HCT116 (cell line): ENCODE measurements around the gene TDRD7. TPM values are rescaled to one million over a fixed set of nuclear protein-coding genes. Genes with fewer than 3 reads are reported as not detected.

ENCODE experiments used
- ATAC-seq: fragments of 200-7000 bp; cut with Tn5 transposase; 2 replicates; pipeline ENCODE4 v1.9.1; 2020; ENCODE audit warnings: mild to moderate bottlenecking, moderate library complexity
- BruUV-seq: library from RNA; stranded (reverse); fragments of 400-500 nt; replicated peaks from 2 replicates; lab custom pipeline; 2021; lab: Mats Ljungman, UMichigan
- CTCF ChIA-PET: fragments of 300-600 bp; sonication (Branson Sonifier 250); formaldehyde crosslinking; loops from one replicate; lab custom pipeline; 2021; ENCODE audit warnings: antibody characterized with exemption; lab: Charles Lee
- POLR2A ChIA-PET: fragments of 300-600, 350-600 bp; sonication (Branson Sonifier 250); formaldehyde crosslinking; loops from one replicate; lab custom pipeline; 2021; ENCODE audit warnings: antibody characterized with exemption; lab: Charles Lee
- RAD21 ChIA-PET, 2 experiments: fragments of 300-600 bp; sonication (Branson Sonifier 250); formaldehyde crosslinking; loops; one replicate each; lab custom pipeline; 2023; ENCODE audit warnings: low total read pairs in 2 of 2; ENCODE audit not compliant: uncharacterized antibody in 2 of 2, unreplicated experiment in 2 of 2, low non-redundant PET in 1 of 2; lab: Charles Lee
- DNase-seq: peaks from one replicate; pipeline ENCODE4 v3.0.0-alpha.2; 2010; ENCODE audit warnings: low read depth, low spot score
- H2AFZ ChIP-seq: fragments of 200-600 bp; shearing (Covaris generic), sonication (generic); 2 replicates; pipeline ENCODE4 v1.6.1; 2017; ENCODE audit warnings: low read depth, mixed run types, mixed read lengths, antibody characterized with exemption, low read length; ENCODE audit not compliant: poor library complexity, severe bottlenecking
- H3K27ac ChIP-seq: 2 replicates; pipeline ENCODE4 v1.5.1; 2012; ENCODE audit warnings: low read depth, low read length
- H3K27me3 ChIP-seq: fragments of 200-600 bp; sonication (generic); 2 replicates; pipeline ENCODE4 v1.6.1; 2016; ENCODE audit warnings: mixed run types, low read length, mixed read lengths; ENCODE audit not compliant: insufficient read depth
- H3K36me3 ChIP-seq, 2 experiments: fragments of 200-500 bp in 1 of 2; fragments of 200-600 bp in 1 of 2; sonication (Bioruptor generic) in 1 of 2; sonication (generic) in 1 of 2; 2 replicates each; pipeline versions ENCODE4 v1.5.1 to v1.6.1; 2014 to 2016; ENCODE audit warnings: low read length in 2 of 2, inconsistent platforms in 1 of 2, mixed read lengths in 1 of 2, mixed run types in 1 of 2; ENCODE audit not compliant: insufficient read depth in 2 of 2, control insufficient read depth in 1 of 2
- H3K4me1 ChIP-seq, 2 experiments: fragments of 200-600 bp in 1 of 2; sonication (generic) in 1 of 2; 2 replicates each; pipeline versions ENCODE4 v1.5.1 to v1.6.1; 2012 to 2017; ENCODE audit warnings: low read length in 2 of 2, inconsistent platforms in 1 of 2, mild to moderate bottlenecking in 1 of 2, mixed read lengths in 1 of 2, mixed run types in 1 of 2, moderate library complexity in 1 of 2; ENCODE audit not compliant: insufficient read depth in 2 of 2, control insufficient read depth in 1 of 2
- H3K4me2 ChIP-seq: fragments of 200-600 bp; sonication (generic); 2 replicates; pipeline ENCODE4 v1.6.1; 2017; ENCODE audit warnings: mixed run types, low read length, mixed read lengths
- H3K4me3 ChIP-seq, 2 experiments: fragments of 200-600 bp in 1 of 2; sonication (generic) in 1 of 2; replicated peaks in 1 of 2; 2 replicates each; pipeline ENCODE4 v1.5.1; 2011 to 2016; ENCODE audit warnings: low read length in 2 of 2, control low read depth in 1 of 2, low read depth in 1 of 2, mild to moderate bottlenecking in 1 of 2, mixed read lengths in 1 of 2, mixed run types in 1 of 2
- H3K79me2 ChIP-seq: fragments of 200-600 bp; sonication (generic); 2 replicates; pipeline ENCODE4 v1.6.1; 2017; ENCODE audit warnings: mild to moderate bottlenecking, mixed run types, low read length, moderate library complexity, mixed read lengths; ENCODE audit not compliant: insufficient read depth
- H3K9ac ChIP-seq: fragments of 200-600 bp; sonication (generic); 2 replicates; pipeline ENCODE4 v1.6.1; 2016; ENCODE audit warnings: low read length, mixed read lengths
- H3K9me2 ChIP-seq: fragments of 200-600 bp; sonication (generic), shearing (Covaris generic); 2 replicates; pipeline ENCODE4 v1.6.1; 2017; ENCODE audit warnings: mixed run types, mild to moderate bottlenecking, moderate library complexity; ENCODE audit not compliant: insufficient read depth
- H3K9me3 ChIP-seq, 2 experiments: fragments of 200-500 bp in 1 of 2; fragments of 200-600 bp in 1 of 2; sonication (Bioruptor generic) in 1 of 2; sonication (generic) in 1 of 2; 2 replicates each; pipeline ENCODE4 v1.6.1; 2014 to 2017; ENCODE audit warnings: low read length in 2 of 2, mixed read lengths in 2 of 2, inconsistent platforms in 1 of 2, low read depth in 1 of 2, mild to moderate bottlenecking in 1 of 2, mixed run types in 1 of 2, moderate library complexity in 1 of 2; ENCODE audit not compliant: control insufficient read depth in 1 of 2, insufficient read depth in 1 of 2
- H4K20me1 ChIP-seq: fragments of 200-600 bp; sonication (generic), shearing (Covaris generic); 2 replicates; pipeline ENCODE4 v1.6.1; 2017; ENCODE audit warnings: mixed run types, mild to moderate bottlenecking, moderate library complexity; ENCODE audit not compliant: insufficient read depth
- CEBPB ChIP-seq: IDR thresholded peaks from 2 replicates; pipeline ENCODE4 v1.6.1; 2012; ENCODE audit warnings: low read depth
- FOSL1 ChIP-seq: IDR thresholded peaks from 2 replicates; pipeline ENCODE4 v1.6.1; 2012; ENCODE audit warnings: low read depth
- POLR2A ChIP-seq: IDR thresholded peaks from 2 replicates; pipeline ENCODE4 v1.7.0; 2011; ENCODE audit warnings: borderline replicate concordance; ENCODE audit not compliant: insufficient read depth, insufficient read length; ENCODE audit errors: extremely low read depth
- POLR2AphosphoS5 ChIP-seq: IDR thresholded peaks from 2 replicates; pipeline ENCODE4 v1.6.1; 2011; ENCODE audit warnings: mild to moderate bottlenecking, low read depth, low read length, moderate library complexity
- TCF7L2 ChIP-seq: IDR thresholded peaks from 2 replicates; pipeline ENCODE4 v1.7.0; 2011; ENCODE audit warnings: borderline replicate concordance, inconsistent platforms; ENCODE audit not compliant: insufficient read depth, insufficient read length; ENCODE audit errors: extremely low read depth
- YY1 ChIP-seq: IDR thresholded peaks from 2 replicates; pipeline ENCODE4 v1.6.1; 2011; ENCODE audit warnings: low read length, low read depth, moderate library complexity, mild to moderate bottlenecking; ENCODE audit not compliant: insufficient replicate concordance; ENCODE audit errors: extremely low read depth
- ZBTB33 ChIP-seq: IDR thresholded peaks from 2 replicates; pipeline ENCODE4 v1.6.1; 2011; ENCODE audit warnings: mild to moderate bottlenecking, low read length, moderate library complexity; ENCODE audit not compliant: insufficient replicate concordance; ENCODE audit errors: extremely low read depth
- intact Hi-C: fragments of 100-400 bp; cut with micrococcal nuclease; formaldehyde crosslinking; loops from 2 replicates; pipeline ENCODE4 v1.10.0; 2022
- total RNA-seq: library from RNA; stranded (reverse); gene quantifications from one replicate; pipeline ENCODE4 v1.2.1, GENCODE V29; 2021; ENCODE audit not compliant: unreplicated experiment
- TF ChIP-seq, protein P1 (sequence below): IDR thresholded peaks from 2 replicates; pipeline ENCODE4 v1.6.1; 2012
- TF ChIP-seq, protein P2 (sequence below): IDR thresholded peaks from 2 replicates; pipeline ENCODE4 v1.6.1; 2012

Gene TDRD7
- total RNA-seq, 1 experiment from 2014 or later = 8.0 TPM

GRCh38 chr9:97368964-97369363 lies 42.9 kb upstream of the TDRD7 start:
- TF ChIP-seq YY1 (no peak), POLR2A (no peak), TCF7L2 (no peak), ZBTB33 (no peak), FOSL1 (no peak), POLR2AphosphoS5 (no peak), CEBPB (no peak)
- TF ChIP-seq, protein P1, sequence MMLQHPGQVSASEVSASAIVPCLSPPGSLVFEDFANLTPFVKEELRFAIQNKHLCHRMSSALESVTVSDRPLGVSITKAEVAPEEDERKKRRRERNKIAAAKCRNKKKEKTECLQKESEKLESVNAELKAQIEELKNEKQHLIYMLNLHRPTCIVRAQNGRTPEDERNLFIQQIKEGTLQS = no peak
- TF ChIP-seq, protein P2, sequence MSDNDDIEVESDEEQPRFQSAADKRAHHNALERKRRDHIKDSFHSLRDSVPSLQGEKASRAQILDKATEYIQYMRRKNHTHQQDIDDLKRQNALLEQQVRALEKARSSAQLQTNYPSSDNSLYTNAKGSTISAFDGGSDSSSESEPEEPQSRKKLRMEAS = no peak
- no peaks in the 10 kb centered on the region for H3K79me2 ChIP-seq
- DNase-seq = no peak
- H3K9me3 ChIP-seq = no peaks in the 10 kb centered on the region
- H3K36me3 ChIP-seq = peaks cover 0 to 4% of the 10 kb centered on the region in 2 experiments; a peak in 2 of 4 replicates
- ChIA-PET POLR2A (no interaction called here), RAD21 (no interaction called here), CTCF (no interaction called here)
- H2AFZ ChIP-seq = no peak overlapping the region
- no peak overlapping the region for H3K9ac ChIP-seq
- H3K27me3 ChIP-seq = no peaks in the 10 kb centered on the region
- no peaks in the 10 kb centered on the region for H4K20me1 ChIP-seq
- no peak overlapping the region for H3K27ac ChIP-seq
- H3K4me2 ChIP-seq = no peak overlapping the region
- ATAC-seq = no peak
- no peaks in the 10 kb centered on the region for H3K9me2 ChIP-seq
- no TSS peak for BruUV-seq
- intact Hi-C loops = no loop called here
- H3K4me3 ChIP-seq = no peak overlapping the region
- H3K4me1 ChIP-seq = no peaks in the 10 kb centered on the region
